Hematopoietic multipotent progenitor cell treated with erythropoietin and hydrocortisone succinate and interleukin-3 and kit ligand, for 15 days (in vitro differentiated cells): Measurements from ENCODE around the gene UGT2B10.
"Not testable (repeated sequence)": the region's sequence is repeated elsewhere in the genome, so short reads cannot be mapped to it uniquely, and the experiment has no call there.

Source experiments
- DNase-seq: peaks from one replicate; pipeline ENCODE4 v3.0.0-alpha.2; 2015; ENCODE audit warnings: low spot score

The UGT2B10 gene

GRCh38 chr4:68815617-68816409 lies at the start of gene UGT2B10:
Gene UGT2B10, plus strand, starts transcription at chr4:68815994. Its CDS starts 26 bp downstream, at chr4:68816020.
- not testable (repeated sequence) for DNase-seq

- DNase-seq = not testable (repeated sequence)
Observed at GRCh38 chr4:68771836-68772235, 44.0 kb upstream of the UGT2B10 start.

- DNase-seq = no peak
Observed at GRCh38 chr4:68773699-68774098, 42.1 kb upstream of the UGT2B10 start.

GRCh38 chr4:68780232-68780631 lies 35.6 kb upstream of the UGT2B10 start:
- DNase-seq = no peak

- DNase-seq = no peak
Observed at GRCh38 chr4:68797048-68797447, 18.7 kb upstream of the UGT2B10 start.

- DNase-seq = no peak
Observed at GRCh38 chr4:68797618-68798017, 18.2 kb upstream of the UGT2B10 start.

- no peak for DNase-seq
Observed at GRCh38 chr4:68803013-68803412, 12.8 kb upstream of the UGT2B10 start.

- no peak for DNase-seq
Observed at GRCh38 chr4:68808060-68808459, 7.7 kb upstream of the UGT2B10 start.

GRCh38 chr4:68810919-68811318 lies 4.9 kb upstream of the UGT2B10 start:
- DNase-seq = no peak

- not testable (repeated sequence) for DNase-seq
Observed at GRCh38 chr4:68816410-68817265, 844 bp downstream of the UGT2B10 start.

GRCh38 chr4:68817386-68817785 lies 1.6 kb downstream of the UGT2B10 start:
- no peak for DNase-seq

- DNase-seq = not testable (repeated sequence)
Observed at GRCh38 chr4:68818030-68818462, 2.3 kb downstream of the UGT2B10 start.

GRCh38 chr4:68831642-68832041 lies 15.8 kb downstream of the UGT2B10 start:
- DNase-seq = no peak

GRCh38 chr4:68850293-68850692 lies 34.5 kb downstream of the UGT2B10 start:
- no peak for DNase-seq

GRCh38 chr4:68855771-68856170 lies 40.0 kb downstream of the UGT2B10 start:
- no peak for DNase-seq

- DNase-seq = no peak
Observed at GRCh38 chr4:68858039-68858438, 42.2 kb downstream of the UGT2B10 start.

- DNase-seq = no peak
Observed at GRCh38 chr4:68859655-68860054, 43.9 kb downstream of the UGT2B10 start.

GRCh38 chr4:68861057-68861456 lies 45.3 kb downstream of the UGT2B10 start:
- no peak for DNase-seq

- no peak for DNase-seq
Observed at GRCh38 chr4:68864438-68865187, 48.8 kb downstream of the UGT2B10 start.

- no peak for DNase-seq
Observed at GRCh38 chr4:68865188-68865638, 49.4 kb downstream of the UGT2B10 start.

- no peak for DNase-seq
Observed at GRCh38 chr4:68865760-68866159, 50.0 kb downstream of the UGT2B10 start.

- no peak for DNase-seq
Observed at GRCh38 chr4:68869274-68869773, 53.5 kb downstream of the UGT2B10 start.
